ENCODE measurements around the gene PAX3.

PAX3 gene

GRCh38 chr2:222302178-222303018 is 3.6 kb upstream of the PAX3 start:
- TF ChIP-seq EZH2 (IDR thresholded peaks at IDR 0.05; ENCODE audit: borderline replicate concordance, low read depth, low read length, severe bottlenecking) (no peak), CTCF (IDR thresholded peaks at IDR 0.05; ENCODE audit: borderline replicate concordance, extremely low read depth, low read length, poor library complexity, severe bottlenecking) (no peak)
- no peak overlapping the region for H3K4me2 ChIP-seq (ENCODE audit: insufficient read depth, low read length)
- H3K4me3 ChIP-seq (ENCODE audit: low read depth in 1 of 2, low read length in 2 of 2): no peak overlapping the region
- no peaks in the 10 kb centered on the region for H3K36me3 ChIP-seq (ENCODE audit: insufficient read depth, low read length)
- no peaks in the 10 kb centered on the region for H4K20me1 ChIP-seq (ENCODE audit: insufficient read depth, low read length)
- H3K79me2 ChIP-seq (ENCODE audit: insufficient read depth, low read length): no peaks in the 10 kb centered on the region
- DNase-seq: no peak
- H3K27ac ChIP-seq (ENCODE audit: low read length): no peak overlapping the region
- peaks cover 2% of the 10 kb centered on the region for H3K27me3 ChIP-seq (ENCODE audit: insufficient read depth, low read length, poor library complexity)
- no peak overlapping the region for H2AFZ ChIP-seq (ENCODE audit: low read depth, low read length)
- no peaks in the 10 kb centered on the region for H3K9me3 ChIP-seq (ENCODE audit: insufficient read depth, low read length, severe bottlenecking)
- H3K9ac ChIP-seq (ENCODE audit: low read depth, low read length): no peak overlapping the region
- no peak for ATAC-seq (ENCODE audit: insufficient read depth, low read depth)
- H3K4me1 ChIP-seq (ENCODE audit: insufficient read depth, low read length): no peaks in the 10 kb centered on the region

- H3K9ac ChIP-seq (ENCODE audit: low read depth, low read length): no peak overlapping the region
- no peaks in the 10 kb centered on the region for H3K79me2 ChIP-seq (ENCODE audit: insufficient read depth, low read length)
- no peak overlapping the region for H3K4me3 ChIP-seq (ENCODE audit: low read depth in 1 of 2, low read length in 2 of 2)
- no peaks in the 10 kb centered on the region for H3K4me1 ChIP-seq (ENCODE audit: insufficient read depth, low read length)
- no peak overlapping the region for H2AFZ ChIP-seq (ENCODE audit: low read depth, low read length)
- DNase-seq (no peak), ATAC-seq (ENCODE audit: insufficient read depth, low read depth) (no peak)
- no peak overlapping the region for H3K27ac ChIP-seq (ENCODE audit: low read length)
- TF ChIP-seq CTCF (IDR thresholded peaks at IDR 0.05; ENCODE audit: borderline replicate concordance, extremely low read depth, low read length, poor library complexity, severe bottlenecking): no peak
- TF ChIP-seq EZH2 (IDR thresholded peaks at IDR 0.05; ENCODE audit: borderline replicate concordance, low read depth, low read length, severe bottlenecking): no peak
- H4K20me1 ChIP-seq (ENCODE audit: insufficient read depth, low read length): no peaks in the 10 kb centered on the region
- H3K36me3 ChIP-seq (ENCODE audit: insufficient read depth, low read length): no peaks in the 10 kb centered on the region
- no peaks in the 10 kb centered on the region for H3K9me3 ChIP-seq (ENCODE audit: insufficient read depth, low read length, severe bottlenecking)
- H3K27me3 ChIP-seq (ENCODE audit: insufficient read depth, low read length, poor library complexity): peaks cover 2% of the 10 kb centered on the region
- no peak overlapping the region for H3K4me2 ChIP-seq (ENCODE audit: insufficient read depth, low read length)
Observed at GRCh38 chr2:222301796-222302118, 3.0 kb upstream of the PAX3 start.

- TF ChIP-seq EZH2 (IDR thresholded peaks at IDR 0.05; ENCODE audit: borderline replicate concordance, low read depth, low read length, severe bottlenecking) (no peak), CTCF (IDR thresholded peaks at IDR 0.05; ENCODE audit: borderline replicate concordance, extremely low read depth, low read length, poor library complexity, severe bottlenecking) (no peak)
- Histone ChIP-seq H3K9me3 (ENCODE audit: insufficient read depth, low read length, severe bottlenecking) (no peaks in the 10 kb centered on the region), H3K79me2 (ENCODE audit: insufficient read depth, low read length) (no peaks in the 10 kb centered on the region), H3K4me3 (ENCODE audit: low read depth in 1 of 2, low read length in 2 of 2) (no peak overlapping the region), H3K9ac (ENCODE audit: low read depth, low read length) (no peak overlapping the region), H3K27ac (ENCODE audit: low read length) (no peak overlapping the region), H3K36me3 (ENCODE audit: insufficient read depth, low read length) (no peaks in the 10 kb centered on the region), H3K4me2 (ENCODE audit: insufficient read depth, low read length) (no peak overlapping the region), H2AFZ (ENCODE audit: low read depth, low read length) (no peak overlapping the region), H3K4me1 (ENCODE audit: insufficient read depth, low read length) (no peaks in the 10 kb centered on the region), H4K20me1 (ENCODE audit: insufficient read depth, low read length) (no peaks in the 10 kb centered on the region), H3K27me3 (ENCODE audit: insufficient read depth, low read length, poor library complexity) (peaks cover 2% of the 10 kb centered on the region)
- ATAC-seq (ENCODE audit: insufficient read depth, low read depth): no peak
- DNase-seq: no peak
Observed at GRCh38 chr2:222301053-222301795, 2.4 kb upstream of the PAX3 start.
